GM23338 (cell line): ENCODE results near the gene GRIP2.

Experiments
- EZH2 ChIP-seq: fragments of 200-600 bp; sonication (generic); IDR thresholded peaks from one replicate; pipeline ENCODE4 v1.8.0; 2017; ENCODE audit warnings: antibody characterized with exemption, mild to moderate bottlenecking, low read depth; ENCODE audit not compliant: unreplicated experiment
- EZH2phosphoT487 ChIP-seq: fragments of 200-600 bp; sonication (generic); IDR thresholded peaks from one replicate; pipeline ENCODE4 v1.8.1; 2018; ENCODE audit warnings: antibody characterized with exemption; ENCODE audit not compliant: unreplicated experiment
- JUNB ChIP-seq: IDR thresholded peaks from one replicate; pipeline ENCODE4 v1.6.1; 2016; ENCODE audit warnings: antibody characterized with exemption; ENCODE audit not compliant: unreplicated experiment
- NANOG ChIP-seq: IDR thresholded peaks from 2 replicates; pipeline ENCODE4 v1.6.1; 2016; ENCODE audit warnings: antibody characterized with exemption, borderline replicate concordance
- POLR2AphosphoS5 ChIP-seq: IDR thresholded peaks from 2 replicates; pipeline ENCODE4 v1.6.1; 2016; ENCODE audit warnings: antibody characterized with exemption, low read depth
- STAT1 ChIP-seq: IDR thresholded peaks from one replicate; pipeline ENCODE4 v1.6.1; 2016; ENCODE audit warnings: antibody characterized with exemption; ENCODE audit not compliant: unreplicated experiment
- ZNF114 ChIP-seq: fragments of 250-450 bp; sonication (Bioruptor Pico); IDR thresholded peaks from 2 replicates; pipeline ENCODE4 v1.5.0; 2020; ENCODE audit warnings: mild to moderate bottlenecking, moderate library complexity
- TF ChIP-seq, protein P1 (sequence below), 2 experiments: fragments of 200-600 bp in 1 of 2; sonication (generic) in 1 of 2; conservative IDR thresholded peaks; 2 replicates each; pipeline versions ENCODE4 v1.5.1 to v1.6.1; 2016 to 2017; ENCODE audit warnings: antibody characterized with exemption in 2 of 2, low read depth in 2 of 2, mild to moderate bottlenecking in 2 of 2, moderate library complexity in 1 of 2
- TF ChIP-seq, protein P2 (sequence below): IDR thresholded peaks from one replicate; pipeline ENCODE4 v1.6.1; 2018; ENCODE audit warnings: antibody characterized with exemption; ENCODE audit not compliant: unreplicated experiment
- TF ChIP-seq, protein P3 (sequence below): IDR thresholded peaks from 2 replicates; pipeline ENCODE4 v1.6.1; 2016; ENCODE audit warnings: antibody characterized with exemption

- TF ChIP-seq, protein P1, sequence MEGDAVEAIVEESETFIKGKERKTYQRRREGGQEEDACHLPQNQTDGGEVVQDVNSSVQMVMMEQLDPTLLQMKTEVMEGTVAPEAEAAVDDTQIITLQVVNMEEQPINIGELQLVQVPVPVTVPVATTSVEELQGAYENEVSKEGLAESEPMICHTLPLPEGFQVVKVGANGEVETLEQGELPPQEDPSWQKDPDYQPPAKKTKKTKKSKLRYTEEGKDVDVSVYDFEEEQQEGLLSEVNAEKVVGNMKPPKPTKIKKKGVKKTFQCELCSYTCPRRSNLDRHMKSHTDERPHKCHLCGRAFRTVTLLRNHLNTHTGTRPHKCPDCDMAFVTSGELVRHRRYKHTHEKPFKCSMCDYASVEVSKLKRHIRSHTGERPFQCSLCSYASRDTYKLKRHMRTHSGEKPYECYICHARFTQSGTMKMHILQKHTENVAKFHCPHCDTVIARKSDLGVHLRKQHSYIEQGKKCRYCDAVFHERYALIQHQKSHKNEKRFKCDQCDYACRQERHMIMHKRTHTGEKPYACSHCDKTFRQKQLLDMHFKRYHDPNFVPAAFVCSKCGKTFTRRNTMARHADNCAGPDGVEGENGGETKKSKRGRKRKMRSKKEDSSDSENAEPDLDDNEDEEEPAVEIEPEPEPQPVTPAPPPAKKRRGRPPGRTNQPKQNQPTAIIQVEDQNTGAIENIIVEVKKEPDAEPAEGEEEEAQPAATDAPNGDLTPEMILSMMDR (conservative IDR thresholded peaks at IDR 0.05; ENCODE audit: low read depth in 2 of 2) = no peak
- TF ChIP-seq EZH2phosphoT487 (no peak), POLR2AphosphoS5 (no peak), EZH2 (no peak), NANOG (no peak), STAT1 (no peak), JUNB (no peak), ZNF114 (CRISPR knock-in tag) (no peak)
- TF ChIP-seq, protein P2, sequence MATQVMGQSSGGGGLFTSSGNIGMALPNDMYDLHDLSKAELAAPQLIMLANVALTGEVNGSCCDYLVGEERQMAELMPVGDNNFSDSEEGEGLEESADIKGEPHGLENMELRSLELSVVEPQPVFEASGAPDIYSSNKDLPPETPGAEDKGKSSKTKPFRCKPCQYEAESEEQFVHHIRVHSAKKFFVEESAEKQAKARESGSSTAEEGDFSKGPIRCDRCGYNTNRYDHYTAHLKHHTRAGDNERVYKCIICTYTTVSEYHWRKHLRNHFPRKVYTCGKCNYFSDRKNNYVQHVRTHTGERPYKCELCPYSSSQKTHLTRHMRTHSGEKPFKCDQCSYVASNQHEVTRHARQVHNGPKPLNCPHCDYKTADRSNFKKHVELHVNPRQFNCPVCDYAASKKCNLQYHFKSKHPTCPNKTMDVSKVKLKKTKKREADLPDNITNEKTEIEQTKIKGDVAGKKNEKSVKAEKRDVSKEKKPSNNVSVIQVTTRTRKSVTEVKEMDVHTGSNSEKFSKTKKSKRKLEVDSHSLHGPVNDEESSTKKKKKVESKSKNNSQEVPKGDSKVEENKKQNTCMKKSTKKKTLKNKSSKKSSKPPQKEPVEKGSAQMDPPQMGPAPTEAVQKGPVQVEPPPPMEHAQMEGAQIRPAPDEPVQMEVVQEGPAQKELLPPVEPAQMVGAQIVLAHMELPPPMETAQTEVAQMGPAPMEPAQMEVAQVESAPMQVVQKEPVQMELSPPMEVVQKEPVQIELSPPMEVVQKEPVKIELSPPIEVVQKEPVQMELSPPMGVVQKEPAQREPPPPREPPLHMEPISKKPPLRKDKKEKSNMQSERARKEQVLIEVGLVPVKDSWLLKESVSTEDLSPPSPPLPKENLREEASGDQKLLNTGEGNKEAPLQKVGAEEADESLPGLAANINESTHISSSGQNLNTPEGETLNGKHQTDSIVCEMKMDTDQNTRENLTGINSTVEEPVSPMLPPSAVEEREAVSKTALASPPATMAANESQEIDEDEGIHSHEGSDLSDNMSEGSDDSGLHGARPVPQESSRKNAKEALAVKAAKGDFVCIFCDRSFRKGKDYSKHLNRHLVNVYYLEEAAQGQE = no peak
- TF ChIP-seq, protein P3, sequence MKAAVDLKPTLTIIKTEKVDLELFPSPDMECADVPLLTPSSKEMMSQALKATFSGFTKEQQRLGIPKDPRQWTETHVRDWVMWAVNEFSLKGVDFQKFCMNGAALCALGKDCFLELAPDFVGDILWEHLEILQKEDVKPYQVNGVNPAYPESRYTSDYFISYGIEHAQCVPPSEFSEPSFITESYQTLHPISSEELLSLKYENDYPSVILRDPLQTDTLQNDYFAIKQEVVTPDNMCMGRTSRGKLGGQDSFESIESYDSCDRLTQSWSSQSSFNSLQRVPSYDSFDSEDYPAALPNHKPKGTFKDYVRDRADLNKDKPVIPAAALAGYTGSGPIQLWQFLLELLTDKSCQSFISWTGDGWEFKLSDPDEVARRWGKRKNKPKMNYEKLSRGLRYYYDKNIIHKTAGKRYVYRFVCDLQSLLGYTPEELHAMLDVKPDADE = no peak
These were observed 20.7 kb downstream of the GRIP2 start for GRCh38 chr3:14519406-14519805.
